Measurements from ENCODE around the gene GPR37L1.
"Not testable (repeated sequence)": the region's sequence is repeated elsewhere in the genome, so short reads cannot be mapped to it uniquely, and the experiment has no call there.

GPR37L1 gene

DNA sequence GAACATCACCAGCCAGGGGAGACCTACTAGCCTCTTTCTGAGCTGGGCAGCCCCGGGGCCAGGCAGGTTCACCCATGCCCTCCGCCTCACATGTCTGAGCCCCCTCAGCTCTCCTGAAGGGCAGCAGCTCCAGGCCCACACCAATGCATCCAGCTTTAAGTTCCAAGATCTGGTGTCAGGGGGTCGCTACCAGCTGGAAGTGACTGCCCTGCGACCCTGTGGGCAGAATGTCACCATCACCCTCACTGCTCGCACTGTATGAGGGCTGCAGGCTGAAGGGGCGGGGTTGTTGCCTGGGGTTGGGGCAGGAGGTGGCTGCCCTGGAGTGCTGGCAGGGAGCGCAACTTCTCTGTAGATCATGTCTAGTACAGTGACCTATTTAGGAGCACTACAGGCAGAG lies 46.1 kb downstream of the GPR37L1 start:
- no peak for DNase-seq (ENCODE audit: low spot score)

DNA sequence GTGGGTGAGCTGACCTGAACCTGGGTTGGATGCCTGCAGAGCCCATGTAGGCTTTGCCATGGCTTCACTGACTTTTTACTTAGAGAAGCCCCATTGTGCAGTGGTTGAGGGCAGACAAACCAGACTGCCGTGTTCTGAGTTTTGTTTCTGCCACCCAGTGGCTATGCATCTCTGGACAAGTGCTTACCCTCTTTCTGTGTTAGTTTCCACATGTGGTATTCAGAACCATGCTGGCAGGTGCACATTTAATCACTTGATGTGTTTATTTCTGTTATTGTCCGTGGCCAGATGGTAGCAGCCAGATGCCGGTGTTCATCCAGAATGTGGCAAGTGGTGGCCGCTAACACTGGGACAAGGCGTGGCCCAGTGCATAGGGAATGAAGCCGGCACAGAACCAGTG lies 48.0 kb downstream of the GPR37L1 start:
- DNase-seq (ENCODE audit: low spot score), result no peak

DNA sequence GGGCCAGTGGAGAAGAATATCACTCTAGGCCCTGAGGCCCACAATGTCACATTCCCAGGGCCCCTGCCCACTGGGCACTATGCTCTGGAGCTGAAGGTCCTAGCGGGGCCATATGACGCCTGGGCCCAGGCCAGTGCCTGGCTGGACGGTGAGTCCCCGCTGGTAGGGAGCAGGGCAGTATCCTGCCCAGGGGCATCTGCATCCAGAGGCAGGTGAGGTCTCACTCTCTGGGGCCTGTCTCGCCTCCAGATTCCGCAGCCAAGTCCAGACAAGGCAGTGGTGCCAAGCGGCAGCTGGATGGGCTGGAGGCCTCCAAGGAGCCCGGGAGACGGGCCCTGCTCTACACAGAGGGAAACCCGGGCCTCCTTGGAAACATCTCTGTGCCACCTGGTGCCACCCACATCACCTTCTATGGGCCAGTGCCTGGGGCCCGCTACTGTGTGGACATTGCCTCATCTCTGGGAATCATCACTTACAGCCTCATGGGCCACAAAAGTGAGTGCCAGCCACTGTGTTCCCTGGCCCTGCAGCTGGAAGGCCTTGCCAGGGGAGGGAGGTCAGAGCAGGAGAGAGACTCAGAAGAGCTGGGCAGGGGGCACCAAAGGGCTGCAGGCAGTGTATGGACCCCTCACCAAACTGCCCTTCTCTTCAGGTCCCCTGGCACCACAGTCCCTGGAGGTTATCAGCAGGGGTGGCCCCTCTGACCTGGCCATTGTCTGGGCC lies 48.7 kb downstream of the GPR37L1 start:
- no peak for DNase-seq (ENCODE audit: low spot score)

DNA sequence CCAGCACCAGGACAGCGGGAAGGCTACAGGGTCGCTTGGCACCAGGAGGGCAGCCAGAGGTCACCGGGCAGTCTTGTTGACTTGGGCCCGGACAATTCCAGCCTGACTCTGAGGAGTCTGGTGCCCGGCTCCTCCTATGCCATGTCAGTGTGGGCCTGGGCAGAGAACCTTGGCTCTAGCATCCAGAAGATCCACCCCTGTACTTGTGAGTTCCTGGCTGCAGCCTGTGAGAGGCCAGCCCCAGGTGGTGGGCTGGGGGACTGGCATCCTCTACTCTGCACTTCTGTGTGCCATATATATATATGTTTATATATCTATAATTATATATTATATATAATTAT lies 49.3 kb downstream of the GPR37L1 start:
- DNase-seq (ENCODE audit: low spot score), result no peak

DNA sequence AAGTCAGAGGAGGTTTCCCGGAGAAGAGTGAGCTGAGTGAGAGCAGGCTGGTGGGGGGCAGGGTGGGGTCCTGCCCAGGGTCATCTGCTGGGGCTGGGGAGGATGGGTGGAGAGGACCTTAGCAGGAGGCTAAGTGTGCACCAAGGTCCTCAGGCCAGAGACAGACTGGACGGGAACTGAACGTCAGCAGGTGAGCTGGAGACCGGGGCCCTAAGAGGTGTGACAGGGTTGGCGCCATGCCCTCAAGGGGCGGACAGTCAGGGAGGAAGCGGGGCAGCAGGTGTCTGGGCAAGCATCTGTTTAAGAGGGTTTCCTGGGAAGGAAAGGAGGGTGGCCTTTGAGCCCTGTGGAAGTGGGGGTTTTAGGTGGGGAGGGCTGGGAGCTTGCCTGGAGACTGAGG lies 51.3 kb downstream of the GPR37L1 start:
- no peak for DNase-seq (ENCODE audit: low spot score)

DNA sequence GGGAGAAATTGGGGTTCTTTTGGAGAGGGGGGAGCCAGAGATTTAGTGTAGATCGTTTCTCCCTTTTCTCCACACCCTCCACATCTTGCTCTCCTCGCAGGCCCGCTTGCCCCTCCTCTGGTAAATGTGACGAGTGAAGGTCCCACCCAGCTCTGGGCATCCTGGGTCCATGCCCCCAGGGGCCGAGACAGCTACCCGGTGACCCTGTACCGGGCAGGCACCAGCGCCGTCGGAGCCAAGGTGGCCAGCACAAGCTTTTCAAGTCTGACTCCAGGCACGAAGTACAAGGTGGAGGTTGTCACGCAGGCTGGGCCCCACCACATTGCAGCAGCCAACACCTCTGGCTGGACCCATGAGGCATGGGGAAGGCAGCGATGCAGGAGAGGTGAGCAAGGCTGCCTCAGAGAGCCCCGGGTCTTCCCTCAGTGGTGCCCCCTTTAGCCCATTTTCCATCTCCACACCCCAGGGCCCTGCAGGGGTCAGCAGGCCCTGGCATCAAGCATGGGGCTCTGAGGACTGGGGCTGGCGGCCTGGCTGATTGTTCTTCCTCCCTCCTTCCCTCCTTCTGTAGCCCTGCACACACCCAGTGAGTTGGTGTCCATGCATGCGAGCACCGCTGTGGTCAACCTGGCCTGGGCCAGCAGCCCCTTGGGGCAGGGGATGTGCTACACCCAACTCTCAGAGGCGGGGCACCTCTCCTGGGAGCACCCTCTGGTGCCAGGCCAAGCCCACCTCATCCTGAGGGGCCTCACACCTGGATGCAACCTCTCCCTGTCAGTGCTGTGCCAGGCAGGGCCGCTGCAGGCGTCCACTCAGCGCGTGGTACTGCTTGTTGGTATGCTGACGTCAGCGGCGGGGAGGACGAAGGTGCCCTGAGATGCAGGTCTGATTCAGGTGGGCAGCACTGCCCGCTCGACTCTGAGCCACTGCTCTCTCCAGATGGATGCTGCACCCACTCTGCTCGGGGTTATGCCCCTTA lies 54.5 kb downstream of the GPR37L1 start:
- no peak for DNase-seq (ENCODE audit: low spot score)

DNA sequence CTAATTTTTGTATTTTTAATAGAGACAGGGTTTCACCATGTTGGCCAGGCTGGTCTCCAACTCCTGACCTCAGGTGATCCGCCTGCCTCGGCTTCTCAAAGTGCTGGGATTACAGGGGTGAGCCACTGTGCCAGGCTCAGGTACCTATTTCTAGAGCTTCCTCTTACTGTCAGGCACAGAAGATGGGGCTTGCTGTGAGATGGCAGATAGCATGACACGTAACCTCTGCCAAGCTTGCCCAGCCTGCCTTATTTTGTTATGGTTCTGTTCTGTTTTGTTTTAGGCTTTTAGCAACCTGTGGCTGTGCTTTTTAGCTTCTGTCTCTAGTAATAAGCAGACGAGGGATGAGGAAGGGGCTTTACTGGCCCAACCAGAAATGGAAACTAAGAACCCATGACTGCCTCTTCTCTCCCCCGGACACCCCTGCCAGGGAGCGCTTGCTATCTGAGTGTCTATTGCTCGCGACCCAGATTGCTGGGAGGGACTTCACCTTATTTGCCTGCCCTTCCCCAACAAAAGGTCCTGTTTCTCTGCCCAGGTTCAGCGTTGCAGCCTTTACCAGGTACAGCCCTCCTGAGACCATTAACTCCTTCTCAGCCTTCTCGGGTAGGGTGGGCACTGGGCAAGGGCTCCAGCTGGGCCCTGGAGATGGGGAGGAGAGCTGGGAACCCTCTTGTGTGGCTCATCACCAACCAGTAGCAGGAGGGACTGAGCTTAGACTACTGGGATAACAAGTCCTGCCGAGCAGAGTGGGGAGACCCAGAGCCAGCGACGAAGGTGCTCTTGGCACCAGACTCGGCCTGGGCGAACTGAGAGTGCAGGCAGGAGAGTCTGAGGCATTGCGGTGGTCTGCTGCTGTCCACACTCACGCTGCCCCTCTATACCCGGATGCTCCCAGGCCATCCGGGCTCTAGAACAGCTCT lies 57.4 kb downstream of the GPR37L1 start:
- DNase-seq (ENCODE audit: low spot score), result no peak

DNA sequence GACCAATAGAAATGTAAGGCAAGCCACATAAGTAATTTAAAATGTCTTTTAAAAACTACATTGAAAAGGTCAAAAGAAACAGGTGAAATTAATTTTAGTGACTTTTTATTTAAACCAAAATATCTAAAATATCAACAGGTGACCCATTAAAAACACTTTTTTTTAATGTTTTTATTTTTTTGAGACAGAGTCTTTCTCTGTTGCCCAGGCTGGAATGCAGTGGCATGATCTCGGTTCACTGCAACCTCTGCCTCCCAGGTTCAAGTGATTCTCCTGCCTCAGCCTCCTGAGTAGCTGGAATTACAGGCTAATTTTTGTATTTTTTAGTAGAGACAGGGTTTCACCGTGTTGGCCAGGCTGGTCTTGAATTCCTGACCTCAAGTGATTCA lies 58.0 kb downstream of the GPR37L1 start:
- DNase-seq (ENCODE audit: low spot score), result not testable (repeated sequence)

DNA sequence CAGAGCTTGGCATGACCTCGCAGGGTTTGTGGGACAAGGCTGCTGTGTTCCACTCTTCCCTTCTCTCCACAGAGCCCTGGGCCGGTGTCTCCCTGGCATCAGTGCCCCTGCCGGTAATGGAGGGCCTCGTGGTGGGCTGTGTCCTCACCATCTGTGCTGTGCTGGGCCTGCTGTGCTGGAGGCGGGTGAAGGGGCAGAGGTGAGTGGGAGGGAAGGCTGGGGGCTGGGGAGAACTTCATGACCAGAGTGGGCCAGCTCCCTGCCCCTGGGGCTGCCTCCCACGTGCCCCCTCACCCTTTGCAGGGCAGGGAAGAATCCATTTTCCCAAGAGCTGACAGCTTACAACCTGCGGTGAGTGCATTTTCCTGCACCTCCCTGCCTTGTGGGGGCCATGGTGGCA lies 58.9 kb downstream of the GPR37L1 start:
- no peak for DNase-seq (ENCODE audit: low spot score)

DNA sequence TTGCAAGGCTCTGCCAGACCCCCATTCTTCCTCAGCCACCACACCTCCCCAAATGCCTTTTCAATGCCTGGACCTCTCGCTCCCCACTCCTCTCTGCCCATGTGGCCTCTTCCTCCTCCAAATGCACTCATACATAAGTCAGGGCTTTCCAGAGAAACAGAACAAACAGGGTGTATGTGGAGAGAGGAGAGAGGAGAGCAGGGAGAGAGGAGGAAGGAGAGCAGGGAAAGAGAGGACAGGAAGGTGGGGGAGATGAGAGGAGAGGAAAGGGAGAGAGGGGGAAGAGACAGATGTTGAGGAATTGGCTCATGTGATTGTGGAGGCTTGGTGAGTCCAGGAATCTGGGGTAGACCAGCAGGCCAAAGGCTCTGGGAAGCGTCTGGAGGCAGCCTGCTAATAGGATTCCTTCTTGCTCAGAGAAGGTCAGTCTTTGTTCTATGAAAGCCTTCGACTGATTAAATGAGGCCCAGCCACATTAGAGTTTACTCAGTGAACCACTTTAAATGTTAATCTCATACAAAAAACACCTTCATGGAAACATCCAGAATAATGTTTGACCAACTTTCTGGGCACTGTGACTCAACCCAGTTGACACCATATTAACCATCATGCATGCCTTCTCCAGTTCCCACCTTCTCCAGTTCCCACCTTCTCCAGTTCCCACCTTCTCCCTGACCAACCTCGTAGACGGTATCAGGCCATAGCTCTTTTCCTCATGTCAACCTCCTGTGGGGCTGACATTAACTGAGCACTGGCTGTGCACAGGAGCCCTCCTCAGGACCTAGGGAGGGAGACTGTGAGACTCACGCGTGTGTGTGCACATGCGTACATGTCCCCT lies 59.5 kb downstream of the GPR37L1 start:
- DNase-seq (ENCODE audit: low spot score), result no peak
